A204.1 (cell line): ENCODE results near the gene SPCS3.

ENCODE experiments used
- FAIRE-seq: peaks from 2 replicates; lab custom pipeline; 2012; peaks lifted over from hg19 to GRCh38; lab: Jason Lieb, UNC

SPCS3 gene

DNA sequence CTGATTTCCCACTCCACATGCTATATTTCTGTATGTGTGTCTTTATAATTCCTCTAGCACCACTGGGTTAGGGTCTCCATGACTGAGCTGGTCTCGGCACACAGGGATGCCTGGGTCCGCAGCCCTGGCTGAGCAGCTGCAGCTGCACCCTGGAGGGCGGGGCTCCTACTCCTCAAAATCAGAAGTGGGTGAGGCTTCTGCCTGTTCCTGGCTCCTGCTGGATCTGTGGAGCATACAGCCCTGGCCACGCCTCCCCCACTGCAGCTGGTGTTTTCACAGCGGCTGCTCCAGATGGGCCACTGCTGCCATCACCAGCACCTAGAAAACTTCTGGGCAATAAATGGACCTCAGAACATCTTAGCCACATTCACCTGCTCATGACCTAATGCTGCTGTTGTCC, 30.9 kb downstream of the SPCS3 start:
- no peak for FAIRE-seq

DNA sequence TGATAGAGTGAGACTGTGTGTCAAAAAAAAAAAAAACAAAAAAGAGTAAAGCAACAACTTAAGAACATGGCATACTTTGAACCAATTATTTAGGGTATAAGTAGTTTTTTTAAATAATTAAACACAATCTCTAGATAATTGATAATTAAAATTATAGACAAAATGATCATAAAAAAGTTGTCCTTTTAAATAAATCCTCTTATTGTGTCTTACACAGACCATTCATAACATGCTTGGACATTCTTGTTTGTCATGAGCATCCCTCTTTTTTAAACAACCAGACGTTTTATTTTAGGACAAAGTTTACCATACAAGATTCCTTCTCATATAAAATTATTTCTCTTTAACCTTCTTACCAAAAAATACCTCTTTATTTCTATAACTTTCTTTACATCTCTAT, 35.1 kb downstream of the SPCS3 start:
- FAIRE-seq = no peak

DNA sequence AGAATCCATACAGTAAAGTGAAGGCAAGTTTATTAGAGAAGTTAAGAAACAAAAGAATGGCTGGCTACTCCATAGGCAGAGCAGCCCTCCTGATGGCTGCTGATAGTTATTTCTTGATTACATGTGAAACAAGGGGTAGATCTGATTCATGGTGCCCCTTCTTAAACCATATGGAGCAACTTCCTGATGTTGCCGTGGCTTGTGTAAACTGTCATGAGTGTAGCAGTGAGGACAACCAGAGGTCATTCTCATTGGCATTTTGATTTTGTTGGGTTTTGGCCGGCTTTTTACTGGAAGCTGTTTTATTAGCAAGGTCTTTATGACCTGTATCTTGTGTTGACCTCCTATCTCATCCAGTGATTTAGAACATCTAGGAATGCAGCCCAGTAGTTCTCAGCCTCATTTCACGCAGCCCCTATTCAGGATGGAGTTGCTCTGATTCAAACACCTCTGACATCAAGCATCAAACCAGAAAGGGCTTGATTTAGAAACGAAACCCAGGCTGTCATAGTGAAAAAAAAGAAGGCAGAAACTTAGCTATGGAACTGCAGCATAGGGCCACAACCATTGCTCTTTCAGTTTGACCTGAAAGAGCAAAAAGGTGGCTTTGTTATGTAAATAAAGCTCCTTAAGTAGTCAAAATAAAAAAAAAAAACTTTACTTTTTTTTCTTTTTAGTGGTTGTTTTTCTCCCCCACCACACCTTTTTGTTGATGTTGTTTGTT, 37.8 kb downstream of the SPCS3 start:
- FAIRE-seq = no peak

DNA sequence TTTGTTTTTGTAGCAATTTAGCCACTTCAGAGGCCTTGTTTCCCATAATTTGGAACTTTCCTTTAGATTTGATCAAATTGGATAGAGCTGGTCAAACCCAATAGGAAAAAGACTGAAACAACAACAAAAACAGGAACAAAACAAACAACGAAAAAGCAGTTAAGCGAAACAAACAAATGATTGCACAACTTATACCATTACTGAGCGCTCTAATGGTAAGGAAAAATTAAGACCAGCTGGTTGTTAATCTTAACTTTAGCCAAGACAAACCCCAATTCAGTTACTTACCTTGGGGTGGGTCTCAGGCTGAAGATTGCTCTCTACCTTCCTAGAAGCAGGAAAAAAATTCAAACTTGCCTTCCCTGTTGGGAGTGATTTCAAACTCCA, 38.3 kb downstream of the SPCS3 start:
- no peak for FAIRE-seq

DNA sequence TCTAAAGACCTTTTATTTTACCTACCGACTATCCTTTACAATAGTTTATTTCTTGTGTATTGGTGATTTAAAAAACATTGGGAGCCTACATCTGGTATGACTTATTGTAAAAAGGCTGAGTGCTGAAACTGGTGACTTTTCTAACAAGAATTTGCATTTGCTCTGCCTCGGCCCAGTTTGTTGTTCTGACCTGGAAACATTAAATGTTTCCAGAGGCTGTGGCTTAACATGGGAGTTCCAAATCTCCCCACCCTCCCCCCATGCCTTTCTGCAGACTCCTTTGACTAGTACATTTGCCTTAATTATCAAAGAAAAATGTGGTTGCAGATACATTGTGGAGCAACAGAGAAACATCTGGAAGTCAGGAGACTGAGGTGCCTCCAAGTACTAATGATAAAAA, 39.8 kb downstream of the SPCS3 start:
- no peak for FAIRE-seq

DNA sequence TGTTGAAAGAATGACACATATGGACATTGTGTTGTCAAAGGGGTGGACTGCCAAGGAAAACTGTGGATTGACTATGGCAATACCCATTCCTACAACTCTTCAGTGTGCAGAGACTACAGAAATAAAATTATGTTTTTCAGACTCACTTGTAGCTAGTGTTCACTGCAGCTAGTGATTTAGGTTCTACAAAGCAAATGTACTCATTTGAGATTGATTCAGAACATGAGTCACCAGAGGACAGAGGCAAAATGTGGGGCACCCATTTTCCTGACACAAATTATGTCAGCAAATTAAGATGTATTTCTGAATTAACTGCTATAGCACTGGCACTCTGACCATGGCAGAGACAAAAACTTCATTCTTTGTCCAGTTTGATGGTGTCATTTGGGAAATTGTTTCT, 40.7 kb downstream of the SPCS3 start:
- no peak for FAIRE-seq

DNA sequence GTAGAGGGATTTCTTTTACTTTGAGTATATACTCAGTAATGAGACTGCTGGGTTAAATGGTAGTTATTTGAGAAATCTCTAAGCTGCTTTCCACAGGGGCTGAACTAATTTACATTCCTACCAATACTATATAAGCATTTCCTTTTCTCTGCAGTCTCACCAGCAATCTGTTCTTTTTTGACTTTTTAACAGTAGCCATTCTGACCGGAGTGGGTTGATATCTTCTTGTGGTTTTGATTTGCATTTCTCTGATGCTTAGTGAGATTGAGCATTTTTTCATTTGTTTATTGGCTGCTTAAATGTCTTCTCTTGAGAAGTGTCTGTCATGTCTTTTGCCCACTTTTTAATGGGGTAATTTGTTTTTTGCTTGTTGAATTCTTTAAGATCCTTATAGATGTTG, 43.3 kb downstream of the SPCS3 start:
- no peak for FAIRE-seq

DNA sequence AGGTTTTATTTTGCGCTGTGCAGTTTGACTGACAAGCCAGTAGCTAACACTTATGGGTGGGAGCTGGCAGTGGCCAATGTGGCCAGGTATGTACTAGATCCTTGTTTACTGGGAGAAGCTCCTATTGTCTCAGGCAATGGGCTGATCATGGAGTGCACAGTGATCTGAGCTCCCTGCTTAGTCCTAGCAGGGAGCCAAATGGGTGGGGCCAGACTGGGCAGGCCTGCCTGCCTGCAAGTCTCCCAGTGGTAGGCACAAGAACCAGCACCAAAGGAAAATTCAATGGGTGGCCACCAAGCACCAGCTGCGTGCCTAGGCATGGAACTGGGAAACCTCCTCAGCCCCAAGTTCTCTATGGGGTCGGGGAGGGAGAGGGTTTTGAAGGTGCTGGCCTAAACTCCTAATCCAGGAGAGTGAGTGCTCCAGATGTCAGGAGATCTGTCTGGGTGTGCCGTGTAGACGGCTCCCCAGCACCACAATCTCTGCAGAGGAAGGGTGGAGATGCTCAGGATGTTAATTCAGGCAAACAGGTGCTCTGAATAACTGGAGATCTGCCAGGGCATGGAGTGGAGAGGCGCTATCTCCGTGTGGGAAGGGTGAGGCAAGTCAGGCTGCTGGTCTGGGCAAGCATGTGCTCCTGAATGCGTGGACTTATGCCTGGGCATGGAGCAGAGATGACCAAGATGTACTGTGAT, 48.2 kb downstream of the SPCS3 start:
- FAIRE-seq = no peak

DNA sequence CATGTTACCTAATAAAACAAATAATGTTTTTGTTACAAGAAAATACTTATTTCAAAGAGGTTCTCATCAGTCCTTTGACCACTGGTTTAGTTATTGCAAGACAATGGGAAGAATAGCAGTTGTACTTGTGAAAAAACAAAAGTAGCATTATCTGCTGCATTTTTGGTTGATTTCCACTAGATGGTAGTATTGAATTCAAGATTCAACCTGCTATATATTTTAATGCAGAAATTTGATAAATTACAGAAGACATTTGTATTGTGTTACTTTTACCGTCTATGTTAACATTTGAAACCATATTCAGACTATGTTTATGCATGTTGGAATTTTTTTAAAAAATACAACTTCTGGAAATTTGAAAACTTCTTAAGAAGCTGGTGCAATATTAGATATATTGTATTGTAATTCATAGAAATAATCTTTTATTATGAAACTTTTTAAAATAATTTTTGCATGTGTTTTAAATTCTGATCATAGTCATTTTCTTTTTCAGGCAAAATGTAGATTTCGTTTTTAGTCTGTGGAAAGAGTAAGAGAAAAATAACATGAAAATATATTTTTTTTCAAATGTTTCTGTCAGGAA, 56.4 kb downstream of the SPCS3 start:
- FAIRE-seq = peak; percentile 94

DNA sequence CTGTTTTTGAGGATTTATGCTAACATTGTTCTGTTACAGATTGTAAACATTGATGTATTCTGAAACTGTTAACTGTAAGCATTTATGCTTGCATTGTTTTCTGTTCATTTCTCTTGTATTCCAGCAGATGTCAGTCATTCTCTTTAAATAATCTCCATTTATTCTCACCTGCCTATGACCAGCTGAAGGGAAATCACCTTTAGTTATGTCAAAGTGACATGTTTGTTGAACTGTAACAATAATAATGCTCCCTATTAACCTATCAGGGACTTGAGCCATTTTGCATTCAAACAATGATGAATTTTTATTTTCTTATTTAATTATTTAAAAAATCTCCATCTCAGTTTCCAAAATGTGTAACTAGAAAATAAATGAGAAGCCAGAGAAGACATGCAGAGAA, 58.0 kb downstream of the SPCS3 start:
- FAIRE-seq = peak; percentile 84

DNA sequence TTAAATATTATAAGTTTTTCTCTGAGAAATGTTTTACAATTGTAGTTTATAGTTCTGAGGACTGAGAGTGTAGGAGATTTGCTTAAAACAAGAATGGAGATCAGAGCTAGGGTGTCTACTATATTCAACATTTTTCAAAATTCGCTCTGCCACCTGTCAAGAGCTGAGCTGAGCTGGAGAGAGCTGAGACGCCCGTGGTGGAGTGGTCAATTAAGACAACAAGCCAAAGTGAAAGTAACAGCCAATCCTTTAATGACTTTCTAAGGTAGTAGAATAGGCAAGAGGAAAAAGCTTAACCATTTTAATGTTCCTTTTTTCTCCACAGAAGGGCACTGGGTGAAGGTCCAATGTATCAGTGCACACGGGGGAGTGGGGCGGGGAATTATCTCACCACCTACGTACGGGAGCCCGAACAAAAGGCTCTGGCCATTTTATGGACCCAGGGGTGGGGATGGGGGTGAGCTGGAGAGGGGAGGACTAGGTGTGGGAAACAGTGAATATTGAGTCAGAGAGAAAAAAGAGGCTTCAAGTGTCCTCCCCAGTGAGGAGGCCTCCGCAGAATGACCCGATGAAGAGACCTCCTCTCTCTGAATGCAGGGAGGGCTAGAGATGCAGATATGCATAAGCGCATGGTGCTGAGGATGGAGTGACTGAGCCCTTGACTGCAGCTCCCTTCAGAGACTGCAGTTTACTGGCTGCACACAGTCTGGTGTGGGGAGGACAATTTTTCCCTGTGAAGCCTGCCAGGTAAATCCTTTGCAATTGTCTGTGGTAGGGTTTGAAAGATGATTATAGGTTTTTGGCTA, 60.8 kb downstream of the SPCS3 start:
- FAIRE-seq = no peak
